ENCODE data around the gene ZC3H7A. TPM values are rescaled to one million over a fixed set of nuclear protein-coding genes. Genes with fewer than 3 reads are reported as not detected.
"Not testable (repeated sequence)": the region's sequence is repeated elsewhere in the genome, so short reads cannot be mapped to it uniquely, and the experiment has no call there.

ZC3H7A gene
- total RNA-seq, 4 donors from 2014 or later: 32.7 to 65.8 (median 41.9) TPM

DNA sequence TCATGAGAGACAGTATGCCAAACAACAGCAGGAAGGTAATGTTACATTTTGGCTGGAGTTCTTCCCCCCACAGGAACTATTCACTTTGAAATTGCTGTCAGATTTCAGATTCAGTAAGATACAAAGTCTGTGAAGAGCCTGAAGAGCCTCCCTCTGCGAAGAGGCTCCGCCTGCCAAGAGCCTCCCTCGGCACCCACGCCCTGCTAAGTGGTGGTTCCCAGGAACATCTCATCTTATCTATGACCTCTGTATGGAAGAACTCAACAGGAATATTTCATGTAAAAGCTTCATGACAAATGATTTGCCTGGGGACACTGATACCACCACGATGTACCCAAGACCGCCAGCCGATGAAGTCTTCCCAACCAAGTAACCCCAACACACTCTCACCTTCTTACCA lies 3.2 kb downstream of the ZC3H7A start:
- TF ChIP-seq, protein P1, sequence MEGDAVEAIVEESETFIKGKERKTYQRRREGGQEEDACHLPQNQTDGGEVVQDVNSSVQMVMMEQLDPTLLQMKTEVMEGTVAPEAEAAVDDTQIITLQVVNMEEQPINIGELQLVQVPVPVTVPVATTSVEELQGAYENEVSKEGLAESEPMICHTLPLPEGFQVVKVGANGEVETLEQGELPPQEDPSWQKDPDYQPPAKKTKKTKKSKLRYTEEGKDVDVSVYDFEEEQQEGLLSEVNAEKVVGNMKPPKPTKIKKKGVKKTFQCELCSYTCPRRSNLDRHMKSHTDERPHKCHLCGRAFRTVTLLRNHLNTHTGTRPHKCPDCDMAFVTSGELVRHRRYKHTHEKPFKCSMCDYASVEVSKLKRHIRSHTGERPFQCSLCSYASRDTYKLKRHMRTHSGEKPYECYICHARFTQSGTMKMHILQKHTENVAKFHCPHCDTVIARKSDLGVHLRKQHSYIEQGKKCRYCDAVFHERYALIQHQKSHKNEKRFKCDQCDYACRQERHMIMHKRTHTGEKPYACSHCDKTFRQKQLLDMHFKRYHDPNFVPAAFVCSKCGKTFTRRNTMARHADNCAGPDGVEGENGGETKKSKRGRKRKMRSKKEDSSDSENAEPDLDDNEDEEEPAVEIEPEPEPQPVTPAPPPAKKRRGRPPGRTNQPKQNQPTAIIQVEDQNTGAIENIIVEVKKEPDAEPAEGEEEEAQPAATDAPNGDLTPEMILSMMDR (IDR thresholded peaks at IDR 0.05): no peak
- Histone ChIP-seq H3K4me3 (no peak overlapping the region), H3K9me3 (no peaks in the 10 kb centered on the region), H3K27ac (peak overlapping the region; percentile 30), H3K36me3 (no peaks in the 10 kb centered on the region), H3K27me3 (no peaks in the 10 kb centered on the region), H3K4me1 (peaks cover 73% of the 10 kb centered on the region)
- DNase-seq (ENCODE audit: low spot score in 2 of 2): peak in 1 of 2 donors; percentile 26
- 55% methylated on average over 7 of the region's 7 CpGs for WGBS

DNA sequence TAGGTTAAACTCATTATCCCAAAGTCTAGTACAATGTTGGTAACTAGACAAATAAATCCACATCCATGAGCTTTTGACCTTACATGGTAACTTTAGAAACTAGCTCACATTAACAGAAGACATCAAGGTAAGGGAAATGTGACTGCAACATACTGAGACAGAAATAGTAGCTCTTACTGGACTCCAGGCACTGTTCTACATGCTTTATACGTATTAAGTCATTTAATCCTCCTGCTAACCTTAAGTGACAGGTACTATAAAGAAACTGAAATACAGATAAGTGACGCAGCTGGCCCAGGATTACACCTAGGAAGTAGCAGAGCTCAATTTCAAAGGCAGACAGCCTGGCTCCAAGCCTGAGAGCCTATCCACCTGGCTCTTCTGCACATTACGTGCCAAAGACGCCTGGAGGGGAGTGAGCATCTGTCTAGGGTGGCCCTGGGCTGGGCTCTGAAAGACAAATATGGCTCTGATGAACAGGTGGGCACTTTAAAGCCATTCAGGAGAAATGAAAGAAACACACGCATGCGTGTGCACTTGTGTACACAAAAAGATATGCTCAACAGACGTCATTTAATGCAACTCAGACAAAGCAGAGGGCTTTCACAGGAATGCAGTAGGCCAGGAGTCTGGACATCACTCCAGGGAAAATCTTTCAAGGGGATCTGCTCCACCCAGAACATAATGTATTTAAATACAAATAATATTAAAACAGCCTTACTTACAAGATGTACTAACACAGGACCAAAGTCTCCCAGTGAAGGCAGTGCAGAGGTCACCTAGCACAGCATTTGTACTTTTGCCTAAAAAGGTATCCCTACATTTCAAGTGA lies 4.4 kb downstream of the ZC3H7A start:
- WGBS: 51% methylated on average over 7 of the region's 7 CpGs
- peak; percentile 44 to 57 for DNase-seq (ENCODE audit: low spot score in 2 of 2)
- H3K27me3 ChIP-seq: no peaks in the 10 kb centered on the region
- peaks cover 61% of the 10 kb centered on the region for H3K4me1 ChIP-seq
- no peaks in the 10 kb centered on the region for H3K9me3 ChIP-seq
- TF ChIP-seq POLR2A (IDR thresholded peaks at IDR 0.05): no peak
- no peak for TF ChIP-seq POLR2AphosphoS5 (IDR thresholded peaks at IDR 0.05)
- TF ChIP-seq EP300 (IDR thresholded peaks at IDR 0.05): no peak
- TF ChIP-seq, protein P1 (IDR thresholded peaks at IDR 0.05): no peak
- H3K4me3 ChIP-seq: no peak overlapping the region
- H3K36me3 ChIP-seq: no peaks in the 10 kb centered on the region
- H3K27ac ChIP-seq: peak overlapping the region; percentile 30

DNA sequence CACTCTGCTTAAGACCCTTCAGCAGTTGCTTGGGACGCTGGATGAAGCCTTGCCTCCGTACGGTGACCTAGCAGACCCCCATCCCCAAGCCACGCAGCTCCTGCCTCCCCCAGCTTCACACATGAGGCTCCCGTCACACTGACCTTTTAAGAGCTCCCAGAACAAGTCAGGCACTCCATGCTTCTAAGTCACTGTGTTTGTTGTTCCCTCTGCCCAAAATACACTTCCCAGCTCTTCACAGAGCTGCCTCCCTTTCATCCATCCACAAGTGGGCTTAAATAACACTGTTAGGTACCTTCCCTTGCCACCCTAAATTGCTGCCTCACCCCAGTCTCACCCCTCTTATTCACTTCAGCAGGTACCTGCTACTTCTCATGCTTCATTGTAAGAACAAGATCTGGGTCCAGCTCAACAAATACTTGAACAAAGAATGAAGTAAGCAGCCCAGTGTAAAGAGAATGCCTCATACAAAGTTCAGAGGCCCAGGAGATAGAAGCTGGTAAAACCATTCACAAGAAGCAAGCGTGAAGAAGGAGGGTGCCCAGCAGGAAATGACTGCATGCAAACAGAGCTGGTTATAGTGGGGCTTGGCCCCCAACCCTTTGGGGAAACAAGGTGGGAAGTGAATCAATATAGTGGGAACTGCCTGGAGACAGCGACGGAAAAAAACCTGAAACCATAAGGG lies 5.8 kb downstream of the ZC3H7A start:
- Histone ChIP-seq H3K27me3 (no peaks in the 10 kb centered on the region), H3K36me3 (no peaks in the 10 kb centered on the region), H3K27ac (no peak overlapping the region), H3K4me1 (peaks cover 59% of the 10 kb centered on the region), H3K4me3 (no peak overlapping the region), H3K9me3 (no peaks in the 10 kb centered on the region)
- TF ChIP-seq POLR2AphosphoS5 (IDR thresholded peaks at IDR 0.05) (no peak), EP300 (IDR thresholded peaks at IDR 0.05) (no peak), POLR2A (IDR thresholded peaks at IDR 0.05) (no peak)
- TF ChIP-seq, protein P1 (IDR thresholded peaks at IDR 0.05): no peak
- WGBS: 90% methylated on average over 8 of the region's 8 CpGs
- DNase-seq (ENCODE audit: low spot score in 2 of 2): peak in 1 of 2 donors; percentile 49

DNA sequence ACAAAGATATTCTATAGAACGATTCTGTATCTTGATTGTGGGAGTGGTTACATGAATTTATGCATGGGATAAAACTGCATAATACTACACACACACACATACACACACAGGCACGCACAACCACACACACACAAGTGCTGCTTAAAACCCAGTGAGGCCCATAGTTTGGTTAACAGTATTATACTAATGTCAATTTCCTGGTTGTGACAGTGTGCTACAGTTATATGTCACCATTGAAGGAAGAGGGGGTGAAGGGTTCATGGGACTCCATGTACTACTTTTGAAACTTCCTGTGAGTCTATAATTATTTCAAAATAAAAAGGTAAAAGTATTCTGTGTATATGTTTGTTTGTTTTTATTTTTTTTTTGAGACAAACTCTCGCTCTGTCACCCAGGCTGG lies 8.1 kb downstream of the ZC3H7A start:
- Histone ChIP-seq H3K4me3 (no peak overlapping the region), H3K27me3 (no peaks in the 10 kb centered on the region), H3K4me1 (peaks cover 36% of the 10 kb centered on the region), H3K36me3 (no peaks in the 10 kb centered on the region), H3K9me3 (no peaks in the 10 kb centered on the region), H3K27ac (no peak overlapping the region)
- TF ChIP-seq, protein P1 (IDR thresholded peaks at IDR 0.05): no peak
- no peak for TF ChIP-seq EP300 (IDR thresholded peaks at IDR 0.05)
- TF ChIP-seq POLR2AphosphoS5 (IDR thresholded peaks at IDR 0.05): no peak
- TF ChIP-seq POLR2A (IDR thresholded peaks at IDR 0.05): no peak
- WGBS: 89% methylated on average over 3 of the region's 3 CpGs
- peak in 1 of 2 donors; percentile 2 for DNase-seq (ENCODE audit: low spot score in 2 of 2)

DNA sequence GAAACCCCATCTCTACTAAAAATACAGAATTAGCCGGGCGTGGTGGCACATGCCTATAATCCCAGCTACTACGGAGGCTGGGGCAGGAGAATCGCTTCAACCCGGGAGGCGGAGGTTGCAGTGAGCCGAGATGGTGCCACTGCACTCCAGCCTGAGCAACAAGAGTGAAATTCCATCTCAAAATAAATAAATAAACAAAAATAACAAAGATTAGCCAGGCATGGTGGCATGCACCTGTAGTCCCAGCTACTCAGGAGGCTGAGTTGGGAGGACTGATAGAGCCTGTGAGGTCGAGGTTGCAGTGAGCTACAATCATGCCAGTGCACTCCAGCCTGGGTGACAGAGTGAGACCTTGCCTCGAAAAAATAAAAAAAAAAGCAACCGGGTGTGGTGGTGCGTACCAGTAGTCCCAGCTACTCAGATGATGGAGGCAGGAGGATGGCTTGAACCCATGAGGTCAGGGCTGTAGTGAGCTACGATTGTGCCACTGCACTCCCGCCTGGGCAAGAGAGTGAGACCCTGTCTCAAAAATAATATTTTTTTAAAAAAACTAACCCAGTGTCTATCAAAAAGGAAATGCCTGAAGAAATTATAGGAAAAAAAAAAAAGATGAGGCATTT lies 12.0 kb downstream of the ZC3H7A start:
- WGBS: 85% methylated on average over 13 of the region's 13 CpGs
- H3K27ac ChIP-seq; H3K4me3 ChIP-seq; H3K27me3 ChIP-seq; H3K9me3 ChIP-seq; DNase-seq (ENCODE audit: low spot score in 2 of 2); H3K36me3 ChIP-seq: not testable (repeated sequence)
- peaks cover 37% of the 10 kb centered on the region for H3K4me1 ChIP-seq

DNA sequence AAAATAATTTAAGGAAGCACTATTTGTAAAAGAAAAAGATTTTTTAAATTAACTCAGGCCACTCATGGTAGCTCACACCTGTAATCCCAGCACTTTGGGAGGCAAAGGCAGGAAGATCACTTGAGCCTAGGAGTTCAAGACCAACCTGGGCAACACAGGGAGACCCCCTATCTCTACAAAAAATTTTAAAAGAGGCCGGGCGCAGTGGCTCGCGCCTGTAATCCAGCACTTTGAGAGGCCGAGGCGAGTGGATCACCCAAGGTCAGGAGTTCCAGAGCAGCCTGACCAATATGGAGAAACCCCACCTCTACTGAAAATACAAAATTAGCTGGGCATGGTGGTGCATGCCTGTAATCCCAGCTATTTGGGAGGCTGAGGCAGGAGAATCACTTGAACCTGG lies 12.7 kb downstream of the ZC3H7A start:
- H3K27me3 ChIP-seq; H3K9me3 ChIP-seq; H3K36me3 ChIP-seq; H3K4me3 ChIP-seq; H3K27ac ChIP-seq; DNase-seq (ENCODE audit: low spot score in 2 of 2): not testable (repeated sequence)
- H3K4me1 ChIP-seq: peaks cover 35% of the 10 kb centered on the region
- 91% methylated on average over 6 of the region's 6 CpGs for WGBS

All from suprapubic skin (tissue), 4 donors.